GM06990 (cell line): ENCODE measurements around the gene SUPT6H.
A peak's percentile ranks its signal among the peaks of the same experiment; 100 is the strongest.

Source experiments
- DNase-seq: peaks from one replicate; pipeline ENCODE4 v3.0.0-alpha.2; 2011; ENCODE audit not compliant: insufficient read length; ENCODE audit errors: extremely low read depth
- H3K27me3 ChIP-seq: replicated peaks from 2 replicates; pipeline ENCODE4 v1.6.0; 2011; ENCODE audit warnings: low read length; ENCODE audit not compliant: control insufficient read depth, insufficient read depth
- H3K36me3 ChIP-seq: 2 replicates; pipeline ENCODE4 v1.5.1; 2011; ENCODE audit warnings: low read length; ENCODE audit not compliant: control insufficient read depth, insufficient read depth
- H3K4me3 ChIP-seq: replicated peaks from 2 replicates; pipeline ENCODE4 v1.5.1; 2011; ENCODE audit warnings: low read depth, mild to moderate bottlenecking, control low read depth, low read length
- TF ChIP-seq, protein P1 (sequence below): IDR thresholded peaks from 2 replicates; pipeline ENCODE4 v1.5.1; 2011; ENCODE audit warnings: low read length, control low read depth, mild to moderate bottlenecking, inconsistent platforms; ENCODE audit not compliant: insufficient read depth, poor library complexity, severe bottlenecking

Gene SUPT6H

DNA sequence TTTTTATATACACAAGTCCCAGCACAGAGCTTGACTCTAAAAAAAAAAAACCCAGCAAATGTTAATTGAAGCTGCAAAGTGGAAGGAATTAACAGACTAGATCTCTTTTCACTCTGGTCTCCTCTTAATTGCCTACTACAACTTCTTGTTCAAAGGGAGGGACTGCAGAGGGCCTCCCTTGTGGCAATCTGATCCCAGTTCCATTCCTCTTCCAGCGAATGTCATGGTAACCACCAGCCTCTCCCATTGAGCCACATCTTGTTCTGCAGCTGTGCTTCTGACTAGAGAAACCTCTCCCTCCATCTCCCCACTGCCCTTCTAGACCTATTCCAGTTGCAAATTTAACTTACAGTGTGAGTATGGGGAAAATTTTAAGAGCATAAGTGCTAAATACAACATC, 5.9 kb downstream of the SUPT6H start:
- H3K4me3 ChIP-seq, result no peak overlapping the region
- peaks cover 12% of the 10 kb centered on the region for H3K36me3 ChIP-seq
- no peak for DNase-seq
- no peaks in the 10 kb centered on the region for H3K27me3 ChIP-seq
- TF ChIP-seq, protein P1, sequence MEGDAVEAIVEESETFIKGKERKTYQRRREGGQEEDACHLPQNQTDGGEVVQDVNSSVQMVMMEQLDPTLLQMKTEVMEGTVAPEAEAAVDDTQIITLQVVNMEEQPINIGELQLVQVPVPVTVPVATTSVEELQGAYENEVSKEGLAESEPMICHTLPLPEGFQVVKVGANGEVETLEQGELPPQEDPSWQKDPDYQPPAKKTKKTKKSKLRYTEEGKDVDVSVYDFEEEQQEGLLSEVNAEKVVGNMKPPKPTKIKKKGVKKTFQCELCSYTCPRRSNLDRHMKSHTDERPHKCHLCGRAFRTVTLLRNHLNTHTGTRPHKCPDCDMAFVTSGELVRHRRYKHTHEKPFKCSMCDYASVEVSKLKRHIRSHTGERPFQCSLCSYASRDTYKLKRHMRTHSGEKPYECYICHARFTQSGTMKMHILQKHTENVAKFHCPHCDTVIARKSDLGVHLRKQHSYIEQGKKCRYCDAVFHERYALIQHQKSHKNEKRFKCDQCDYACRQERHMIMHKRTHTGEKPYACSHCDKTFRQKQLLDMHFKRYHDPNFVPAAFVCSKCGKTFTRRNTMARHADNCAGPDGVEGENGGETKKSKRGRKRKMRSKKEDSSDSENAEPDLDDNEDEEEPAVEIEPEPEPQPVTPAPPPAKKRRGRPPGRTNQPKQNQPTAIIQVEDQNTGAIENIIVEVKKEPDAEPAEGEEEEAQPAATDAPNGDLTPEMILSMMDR, result no peak

DNA sequence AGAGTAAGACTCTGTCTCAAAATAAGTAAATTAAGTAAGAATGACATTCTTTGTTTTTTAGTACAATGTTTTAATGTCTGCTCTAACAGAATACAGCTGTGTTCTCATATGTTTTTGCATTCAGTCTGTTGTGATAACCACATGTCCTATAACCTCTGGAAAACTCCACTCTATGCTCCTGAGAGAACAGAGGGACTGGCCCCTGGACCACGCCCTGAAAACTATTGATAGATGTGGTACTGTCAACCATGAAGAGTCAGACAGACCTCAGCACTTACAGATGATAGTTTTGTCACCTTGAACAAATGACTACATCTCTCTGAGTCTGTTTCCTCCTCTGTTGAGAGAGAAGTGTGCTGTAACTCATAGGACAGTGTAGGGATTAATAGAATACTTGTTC, 7.9 kb downstream of the SUPT6H start:
- Histone ChIP-seq H3K27me3 (no peaks in the 10 kb centered on the region), H3K36me3 (peaks cover 25% of the 10 kb centered on the region), H3K4me3 (no peak overlapping the region)
- DNase-seq, result no peak
- TF ChIP-seq, protein P1, result no peak

DNA sequence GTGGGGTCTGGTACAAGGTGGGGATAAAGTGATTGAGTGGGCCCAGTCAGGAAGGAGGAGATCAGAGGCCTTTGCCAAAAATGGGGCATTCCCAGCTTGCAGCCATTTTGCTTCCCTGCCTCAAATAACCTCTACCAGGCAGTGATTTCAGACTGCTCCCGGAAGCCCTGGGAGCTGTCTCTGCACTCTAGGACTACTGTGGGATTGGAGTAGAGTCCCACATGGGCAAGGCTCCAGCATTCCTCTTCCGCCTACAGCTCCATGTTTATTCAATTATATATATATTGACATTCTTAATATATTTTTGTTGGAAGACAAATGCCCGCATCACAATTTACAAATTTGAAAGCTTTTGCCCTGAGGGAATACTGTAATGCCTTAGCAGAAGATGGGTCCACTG, 13.5 kb downstream of the SUPT6H start:
- H3K27me3 ChIP-seq, result no peaks in the 10 kb centered on the region
- no peak for DNase-seq
- TF ChIP-seq, protein P1, result no peak
- peaks cover 49% of the 10 kb centered on the region for H3K36me3 ChIP-seq
- H3K4me3 ChIP-seq, result no peak overlapping the region

DNA sequence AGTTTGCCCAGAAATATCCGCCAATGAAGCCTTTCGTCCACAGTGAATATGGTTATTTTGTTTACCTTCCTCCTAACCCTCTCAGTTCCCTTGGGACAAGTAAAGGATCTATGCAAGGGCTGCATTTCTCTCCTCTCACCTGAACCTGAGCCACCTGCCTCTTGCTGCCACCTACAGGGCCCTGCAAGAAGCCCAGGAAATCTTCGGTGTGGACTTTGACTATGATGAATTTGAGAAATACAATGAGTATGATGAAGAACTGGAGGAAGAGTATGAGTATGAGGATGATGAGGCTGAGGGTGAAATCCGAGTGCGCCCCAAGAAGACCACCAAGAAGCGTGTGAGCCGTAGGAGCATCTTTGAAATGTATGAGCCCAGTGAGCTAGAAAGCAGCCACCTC, 14.0 kb downstream of the SUPT6H start:
- DNase-seq, result no peak
- Histone ChIP-seq H3K36me3 (peaks cover 47% of the 10 kb centered on the region), H3K27me3 (no peaks in the 10 kb centered on the region), H3K4me3 (no peak overlapping the region)
- TF ChIP-seq, protein P1, result peak; percentile 42

DNA sequence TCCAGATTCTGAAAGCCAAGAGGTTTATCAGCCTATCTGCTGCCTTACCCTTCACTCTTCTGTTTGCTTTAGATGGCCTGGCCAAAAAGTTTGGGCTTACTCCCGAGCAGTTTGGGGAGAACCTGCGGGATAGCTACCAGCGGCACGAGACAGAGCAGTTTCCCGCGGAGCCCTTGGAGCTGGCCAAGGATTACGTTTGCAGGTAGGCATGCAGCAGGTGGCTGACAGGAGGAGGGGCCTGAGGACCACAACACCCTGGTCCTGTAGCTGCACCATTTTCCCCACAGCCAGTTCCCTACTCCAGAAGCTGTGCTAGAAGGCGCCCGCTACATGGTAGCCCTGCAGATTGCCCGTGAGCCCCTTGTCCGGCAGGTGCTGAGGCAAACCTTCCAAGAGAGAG, 20.6 kb downstream of the SUPT6H start:
- H3K27me3 ChIP-seq, result no peaks in the 10 kb centered on the region
- DNase-seq, result no peak
- H3K4me3 ChIP-seq, result no peak overlapping the region
- H3K36me3 ChIP-seq, result peaks cover 60% of the 10 kb centered on the region
- TF ChIP-seq, protein P1, result no peak

DNA sequence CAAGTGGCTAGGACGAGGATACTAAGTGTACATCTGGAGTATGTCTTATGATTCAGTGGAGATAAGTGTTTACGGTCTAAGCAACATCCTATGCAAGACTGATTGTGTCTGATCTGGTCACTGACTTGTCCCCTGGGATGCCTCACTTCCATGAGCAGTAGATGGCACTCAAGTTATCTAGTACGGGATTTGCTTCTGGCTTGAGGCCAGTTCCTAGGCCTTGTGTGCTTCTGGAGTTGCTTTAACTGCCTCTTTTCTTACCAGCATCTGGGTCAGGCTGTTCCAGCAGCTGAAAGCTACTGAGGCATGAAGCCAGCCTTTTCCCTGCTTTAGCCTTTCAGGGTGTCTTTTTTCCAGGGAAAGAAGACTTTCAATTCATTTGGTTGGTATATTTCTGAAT, 23.0 kb downstream of the SUPT6H start:
- DNase-seq, result no peak
- no peaks in the 10 kb centered on the region for H3K27me3 ChIP-seq
- peaks cover 65% of the 10 kb centered on the region for H3K36me3 ChIP-seq
- TF ChIP-seq, protein P1, result no peak
- no peak overlapping the region for H3K4me3 ChIP-seq
